Neural progenitor cell (in vitro differentiated cells): Measurements from ENCODE around the gene EXOC1L. TPM values are rescaled to one million over a fixed set of nuclear protein-coding genes. Genes with fewer than 3 reads are reported as not detected.

Source experiments
- DNase-seq: peaks from one replicate; pipeline ENCODE4 v3.0.0-alpha.2; 2016; ENCODE audit warnings: low spot score
- H2AFZ ChIP-seq: fragments of 200-600 bp; sonication (generic); replicated peaks from 2 replicates; pipeline ENCODE4 v1.6.1; 2016; ENCODE audit warnings: antibody characterized with exemption
- H3F3A ChIP-seq: fragments of 200-600 bp; sonication (generic); 2 replicates; pipeline ENCODE4 v1.6.1; 2016; ENCODE audit warnings: antibody characterized with exemption, low read depth
- H3K27ac ChIP-seq: fragments of 200-600 bp; sonication (generic); 2 replicates; pipeline ENCODE4 v1.5.1; 2016; ENCODE audit warnings: mild to moderate bottlenecking
- H3K27me3 ChIP-seq: fragments of 200-600 bp; sonication (generic); 2 replicates; pipeline ENCODE4 v1.6.1; 2016; ENCODE audit warnings: mild to moderate bottlenecking, moderate library complexity
- H3K36me3 ChIP-seq: fragments of 200-600 bp; sonication (generic); 2 replicates; pipeline ENCODE4 v1.5.1; 2016
- H3K4me1 ChIP-seq: fragments of 200-600 bp; sonication (generic); 2 replicates; pipeline ENCODE4 v1.6.1; 2016; ENCODE audit warnings: mixed run types
- H3K4me2 ChIP-seq: fragments of 200-600 bp; sonication (generic); 2 replicates; pipeline ENCODE4 v1.6.1; 2016
- H3K4me3 ChIP-seq: fragments of 200-600 bp; sonication (generic); 2 replicates; pipeline ENCODE4 v1.5.1; 2016
- H3K79me2 ChIP-seq: fragments of 200-600 bp; sonication (generic); 2 replicates; pipeline ENCODE4 v1.6.1; 2016; ENCODE audit warnings: low read depth
- H3K9ac ChIP-seq: fragments of 200-600 bp; sonication (generic); 2 replicates; pipeline ENCODE4 v1.6.1; 2016
- H3K9me3 ChIP-seq: fragments of 200-600 bp; sonication (generic); 2 replicates; pipeline ENCODE4 v1.5.1; 2016; ENCODE audit warnings: low read depth
- H4K20me1 ChIP-seq: fragments of 200-600 bp; sonication (generic); 2 replicates; pipeline ENCODE4 v1.6.1; 2016; ENCODE audit warnings: low read depth
- H3K27ac Mint-ChIP-seq: 3 replicates; pipeline ENCODE4 v1.8.0; 2021; ENCODE audit warnings: mixed read lengths
- H3K27me3 Mint-ChIP-seq: 2 replicates; pipeline ENCODE4 v1.8.0; 2022; ENCODE audit warnings: low read depth, mild to moderate bottlenecking, inconsistent platforms, moderate library complexity, mixed read lengths; ENCODE audit not compliant: insufficient read depth
- H3K36me3 Mint-ChIP-seq: 3 replicates; pipeline ENCODE4 v1.8.0; 2021; ENCODE audit warnings: mixed read lengths
- H3K4me1 Mint-ChIP-seq: 3 replicates; pipeline ENCODE4 v1.8.0; 2021; ENCODE audit warnings: mixed read lengths
- H3K4me3 Mint-ChIP-seq: 3 replicates; pipeline ENCODE4 v1.8.0; 2021; ENCODE audit warnings: mild to moderate bottlenecking, moderate library complexity, mixed read lengths
- H3K9me3 Mint-ChIP-seq: 3 replicates; pipeline ENCODE4 v1.8.0; 2020; ENCODE audit warnings: mixed read lengths
- EZH2 ChIP-seq: fragments of 200-600 bp; sonication (generic); IDR thresholded peaks from 2 replicates; pipeline ENCODE4 v1.6.1; 2017; ENCODE audit warnings: antibody characterized with exemption, mild to moderate bottlenecking, moderate library complexity
- EZH2phosphoT487 ChIP-seq: fragments of 200-600 bp; sonication (generic); IDR thresholded peaks from 2 replicates; pipeline ENCODE4 v1.6.1; 2017; ENCODE audit warnings: antibody characterized with exemption
- total RNA-seq: library from RNA; depleted of rRNA; stranded (reverse); fragments of >200 nt; gene quantifications from 2 replicates; pipeline ENCODE4 v1.2.3, GENCODE V29; 2015; ENCODE audit warnings: low replicate concordance
- TF ChIP-seq, protein P1 (sequence below): fragments of 200-600 bp; sonication (generic); IDR thresholded peaks from 2 replicates; pipeline ENCODE4 v1.5.1; 2017; ENCODE audit warnings: antibody characterized with exemption, mild to moderate bottlenecking

EXOC1L gene
- total RNA-seq, 1 donor from 2014 or later, result not detected

DNA sequence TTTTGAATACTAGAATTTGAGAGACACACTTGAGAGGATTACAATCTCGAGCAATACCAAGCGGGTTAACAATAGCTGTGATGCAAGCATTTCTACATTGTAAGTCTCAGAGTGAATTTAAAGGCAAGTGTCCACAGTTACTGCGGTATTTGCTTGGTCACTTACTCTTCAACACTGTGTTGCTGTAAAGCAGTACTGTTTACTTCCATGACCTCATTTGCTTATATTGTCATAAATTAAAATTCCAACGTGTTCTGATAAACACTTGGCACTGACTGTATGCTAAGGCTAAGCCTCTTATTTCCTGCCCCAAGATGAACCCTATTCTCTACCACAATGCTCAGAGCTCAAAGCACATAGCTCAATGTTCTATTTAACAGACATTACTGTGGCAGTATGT is 11.1 kb downstream of the EXOC1L start:
- no peak overlapping the region for H3K27ac Mint-ChIP-seq
- no peak overlapping the region for H3K4me2 ChIP-seq
- H3K4me1 Mint-ChIP-seq, result no peaks in the 10 kb centered on the region
- no peaks in the 10 kb centered on the region for H3K9me3 Mint-ChIP-seq
- no peaks in the 10 kb centered on the region for H3K36me3 ChIP-seq
- H3K4me1 ChIP-seq, result no peaks in the 10 kb centered on the region
- no peaks in the 10 kb centered on the region for H3K36me3 Mint-ChIP-seq
- no peaks in the 10 kb centered on the region for H3F3A ChIP-seq
- H2AFZ ChIP-seq, result no peak overlapping the region
- no peaks in the 10 kb centered on the region for H4K20me1 ChIP-seq
- H3K79me2 ChIP-seq, result no peaks in the 10 kb centered on the region
- H3K27ac ChIP-seq, result no peak overlapping the region
- H3K4me3 ChIP-seq, result no peak overlapping the region
- no peak overlapping the region for H3K9ac ChIP-seq
- H3K27me3 ChIP-seq, result peaks cover 6% of the 10 kb centered on the region
- H3K27me3 Mint-ChIP-seq, result peaks cover 2% of the 10 kb centered on the region
- H3K9me3 ChIP-seq, result no peaks in the 10 kb centered on the region
- DNase-seq, result no peak
- no peak overlapping the region for H3K4me3 Mint-ChIP-seq
- no peak for TF ChIP-seq EZH2
- TF ChIP-seq, protein P1, sequence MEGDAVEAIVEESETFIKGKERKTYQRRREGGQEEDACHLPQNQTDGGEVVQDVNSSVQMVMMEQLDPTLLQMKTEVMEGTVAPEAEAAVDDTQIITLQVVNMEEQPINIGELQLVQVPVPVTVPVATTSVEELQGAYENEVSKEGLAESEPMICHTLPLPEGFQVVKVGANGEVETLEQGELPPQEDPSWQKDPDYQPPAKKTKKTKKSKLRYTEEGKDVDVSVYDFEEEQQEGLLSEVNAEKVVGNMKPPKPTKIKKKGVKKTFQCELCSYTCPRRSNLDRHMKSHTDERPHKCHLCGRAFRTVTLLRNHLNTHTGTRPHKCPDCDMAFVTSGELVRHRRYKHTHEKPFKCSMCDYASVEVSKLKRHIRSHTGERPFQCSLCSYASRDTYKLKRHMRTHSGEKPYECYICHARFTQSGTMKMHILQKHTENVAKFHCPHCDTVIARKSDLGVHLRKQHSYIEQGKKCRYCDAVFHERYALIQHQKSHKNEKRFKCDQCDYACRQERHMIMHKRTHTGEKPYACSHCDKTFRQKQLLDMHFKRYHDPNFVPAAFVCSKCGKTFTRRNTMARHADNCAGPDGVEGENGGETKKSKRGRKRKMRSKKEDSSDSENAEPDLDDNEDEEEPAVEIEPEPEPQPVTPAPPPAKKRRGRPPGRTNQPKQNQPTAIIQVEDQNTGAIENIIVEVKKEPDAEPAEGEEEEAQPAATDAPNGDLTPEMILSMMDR, result no peak
- TF ChIP-seq EZH2phosphoT487, result no peak

DNA sequence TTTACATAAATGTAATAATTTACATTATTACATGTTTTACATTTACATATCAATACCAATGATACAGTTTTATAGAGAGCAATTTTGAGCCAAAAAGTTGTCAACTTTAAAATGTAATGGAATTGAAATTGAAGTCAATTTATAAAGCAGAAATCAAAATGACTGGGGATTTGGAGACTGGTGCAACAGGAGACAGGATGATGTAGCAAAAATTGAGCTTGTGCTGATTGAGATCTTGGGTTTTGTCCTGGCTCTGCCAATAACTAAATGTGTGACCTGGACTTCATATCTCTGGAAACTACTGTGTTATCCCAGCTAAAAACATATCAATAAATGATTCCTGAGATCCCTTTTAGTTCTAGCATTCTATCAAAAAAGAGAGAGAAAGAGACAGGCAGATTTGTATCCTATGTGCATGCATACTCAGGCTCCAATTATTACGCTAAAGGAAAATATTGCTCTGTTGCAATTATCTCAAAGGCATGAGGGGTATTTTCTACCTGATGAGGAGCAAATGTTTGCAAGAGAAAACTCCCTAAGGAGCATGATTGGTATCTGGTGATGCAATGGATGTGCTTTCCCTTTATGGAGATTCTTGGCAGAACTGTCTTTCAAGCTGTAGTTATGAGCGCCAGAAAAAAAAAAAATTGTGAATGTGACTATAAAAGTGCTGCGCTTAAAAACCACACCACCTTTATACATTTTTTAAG is 14.7 kb downstream of the EXOC1L start:
- no peaks in the 10 kb centered on the region for H3K4me1 Mint-ChIP-seq
- H3K79me2 ChIP-seq, result no peaks in the 10 kb centered on the region
- no peak overlapping the region for H3K27ac ChIP-seq
- H3K36me3 Mint-ChIP-seq, result no peaks in the 10 kb centered on the region
- peaks cover 3% of the 10 kb centered on the region for H3K9me3 Mint-ChIP-seq
- no peaks in the 10 kb centered on the region for H3K9me3 ChIP-seq
- no peak overlapping the region for H3K4me2 ChIP-seq
- no peak overlapping the region for H3K4me3 ChIP-seq
- no peaks in the 10 kb centered on the region for H3F3A ChIP-seq
- no peaks in the 10 kb centered on the region for H4K20me1 ChIP-seq
- TF ChIP-seq, protein P1, result no peak
- TF ChIP-seq EZH2phosphoT487, result no peak
- no peak for TF ChIP-seq EZH2
- DNase-seq, result no peak
- no peaks in the 10 kb centered on the region for H3K27me3 Mint-ChIP-seq
- H3K27me3 ChIP-seq, result peaks cover 6% of the 10 kb centered on the region
- H3K27ac Mint-ChIP-seq, result no peak overlapping the region
- no peaks in the 10 kb centered on the region for H3K4me1 ChIP-seq
- no peaks in the 10 kb centered on the region for H3K36me3 ChIP-seq
- H2AFZ ChIP-seq, result no peak overlapping the region
- no peak overlapping the region for H3K4me3 Mint-ChIP-seq
- H3K9ac ChIP-seq, result no peak overlapping the region

DNA sequence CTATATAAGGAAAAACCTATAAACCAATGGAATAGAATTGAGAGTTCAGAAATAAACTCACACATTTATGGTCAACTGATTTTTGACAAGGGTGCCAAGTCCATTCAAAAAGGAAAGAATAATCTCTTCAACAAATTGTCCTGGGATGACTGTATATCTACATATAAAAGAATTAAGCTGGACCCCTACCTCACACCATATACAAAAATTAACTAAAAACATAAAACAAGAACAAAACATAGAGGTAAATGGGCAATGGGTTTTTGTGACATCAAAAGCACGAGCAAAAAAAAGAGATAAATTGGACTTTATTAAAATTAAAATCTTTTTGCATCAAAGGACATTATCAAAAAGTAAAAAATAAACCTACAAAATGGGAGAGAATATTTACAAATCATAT is 18.3 kb downstream of the EXOC1L start:
- Mint-ChIP-seq H3K27ac (no peak overlapping the region), H3K4me1 (peaks cover 10% of the 10 kb centered on the region), H3K27me3 (no peaks in the 10 kb centered on the region), H3K36me3 (no peaks in the 10 kb centered on the region), H3K4me3 (no peak overlapping the region), H3K9me3 (peaks cover 5% of the 10 kb centered on the region)
- TF ChIP-seq, protein P1, result no peak
- no peak for TF ChIP-seq EZH2phosphoT487
- TF ChIP-seq EZH2, result no peak
- Histone ChIP-seq H3K9me3 (no peaks in the 10 kb centered on the region), H4K20me1 (no peaks in the 10 kb centered on the region), H3K4me2 (no peak overlapping the region), H3K9ac (no peak overlapping the region), H3K36me3 (no peaks in the 10 kb centered on the region), H3K27ac (no peak overlapping the region), H3K4me3 (no peak overlapping the region), H3K79me2 (no peaks in the 10 kb centered on the region), H3F3A (peaks cover 5% of the 10 kb centered on the region), H2AFZ (no peak overlapping the region), H3K4me1 (peaks cover 4% of the 10 kb centered on the region), H3K27me3 (no peaks in the 10 kb centered on the region)
- no peak for DNase-seq
